Tongue (tissue), 2 donors: Measurements from ENCODE around the gene HSP90AA1. TPM values are rescaled to one million over a fixed set of nuclear protein-coding genes. Genes with fewer than 3 reads are reported as not detected.
"Not testable (repeated sequence)": the region's sequence is repeated elsewhere in the genome, so short reads cannot be mapped to it uniquely, and the experiment has no call there.

ENCODE experiments used
- DNase-seq: peaks from one replicate; pipeline ENCODE4 v3.0.0-alpha.2; 2015
- total RNA-seq: library from RNA; depleted of rRNA; stranded (reverse); fragments of >200 nt; gene quantifications from one replicate; pipeline ENCODE4 v1.2.3, GENCODE V29; 2014

HSP90AA1 gene
- 673 TPM for total RNA-seq

DNA sequence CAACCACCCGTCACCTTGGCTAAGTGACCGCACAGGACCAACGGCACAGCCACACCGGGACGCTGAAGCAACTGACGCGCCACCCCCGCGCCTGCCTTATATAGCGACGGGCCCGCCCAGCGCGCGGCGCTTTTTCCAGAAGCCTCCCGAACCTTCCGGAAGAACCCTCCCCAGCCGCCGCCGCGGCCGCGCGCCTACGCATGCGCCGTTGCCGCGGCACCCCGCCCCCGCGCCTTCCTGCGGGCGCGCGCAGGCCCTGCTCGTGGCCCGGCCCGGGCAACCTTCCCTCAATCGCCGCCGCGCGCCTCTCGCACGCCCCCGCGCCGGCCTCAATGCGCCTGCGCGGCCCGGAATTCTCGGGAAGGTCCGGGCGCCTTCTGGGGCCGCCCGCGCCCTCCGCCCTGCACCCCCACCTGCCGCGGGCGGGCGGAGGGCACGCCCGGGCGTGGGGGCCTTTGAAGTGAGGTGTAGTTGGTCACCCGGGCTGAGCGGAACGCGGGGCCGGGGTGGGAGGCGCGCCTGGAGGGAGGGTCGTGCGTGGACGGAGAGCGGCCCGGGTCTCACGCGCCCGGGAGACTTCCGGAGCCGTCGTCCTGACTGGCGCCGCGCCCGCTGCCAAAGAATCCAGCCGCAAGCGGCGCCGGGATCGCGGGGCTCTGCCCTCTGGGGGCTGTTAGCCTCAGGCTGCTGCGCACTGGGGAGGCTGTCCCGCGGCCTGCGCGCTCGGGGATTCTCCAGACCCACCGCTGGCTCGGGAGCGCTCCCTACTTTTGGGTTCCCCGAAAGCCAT lies at the start of gene HSP90AA1:
TSS of gene HSP90AA1 (minus strand) at position 73 of the 790 bp plus-strand sequence. CDS start 666 bp downstream, outside the sequence.
- peak; percentile 97 for DNase-seq

GRCh38 chr14:102135456-102135855 lies 48.6 kb upstream of the HSP90AA1 start:
- DNase-seq = not testable (repeated sequence)

GRCh38 chr14:102134719-102135118 lies 47.9 kb upstream of the HSP90AA1 start:
- DNase-seq = not testable (repeated sequence)

DNA sequence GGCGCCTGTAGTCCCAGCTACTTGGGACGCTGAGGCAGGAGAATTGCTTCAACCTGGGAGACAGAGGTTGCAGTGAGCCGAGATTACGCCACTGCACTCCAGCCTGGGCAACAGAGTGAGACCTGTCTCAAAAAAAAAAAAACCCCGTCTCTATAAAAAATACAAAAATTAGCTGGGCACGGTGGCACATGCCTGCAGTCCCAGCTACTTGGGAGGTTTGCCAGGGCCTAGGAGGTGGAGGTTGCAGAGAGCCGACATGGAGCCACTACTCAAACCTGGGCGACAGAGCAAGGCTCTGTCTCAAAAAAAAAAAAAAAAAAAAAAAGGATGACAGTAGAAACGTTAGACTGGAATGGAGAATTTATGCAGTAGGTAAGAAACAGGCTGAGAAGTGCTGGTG lies 47.2 kb upstream of the HSP90AA1 start:
- not testable (repeated sequence) for DNase-seq

- no peak for DNase-seq
Observed at GRCh38 chr14:102131741-102132140, 44.9 kb upstream of the HSP90AA1 start.

DNA sequence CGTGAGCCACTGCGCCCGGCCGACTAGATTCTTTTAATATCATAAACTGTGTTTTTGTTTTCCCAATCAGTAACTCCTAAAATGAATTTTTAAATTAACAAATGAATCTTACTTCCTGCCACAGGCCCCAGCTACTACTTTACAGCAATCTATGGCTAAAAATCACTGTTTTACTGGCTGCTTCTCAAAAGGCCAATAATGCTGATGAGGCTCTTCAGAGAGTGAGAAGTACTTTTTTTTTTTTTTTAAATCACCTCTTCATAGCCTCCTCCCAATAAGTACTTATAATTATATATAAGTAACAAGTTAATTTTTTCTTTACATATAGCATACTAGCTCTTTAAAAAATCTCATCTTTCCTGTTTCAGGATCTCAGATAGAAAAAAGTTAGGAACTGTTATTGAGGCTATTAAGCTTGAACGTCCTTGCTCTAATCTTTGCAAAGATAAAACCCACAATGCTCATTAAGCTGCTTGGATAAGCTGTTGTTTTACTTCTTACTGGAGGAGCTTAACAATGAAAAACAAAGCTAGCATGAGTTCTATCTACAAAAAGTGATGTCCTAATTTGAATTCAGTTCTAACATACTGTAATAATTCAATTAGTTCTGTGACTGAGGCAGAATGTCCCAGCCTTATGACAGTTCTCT lies 40.1 kb upstream of the HSP90AA1 start:
- DNase-seq = no peak

GRCh38 chr14:102125546-102125945 lies 38.7 kb upstream of the HSP90AA1 start:
- DNase-seq = no peak

DNA sequence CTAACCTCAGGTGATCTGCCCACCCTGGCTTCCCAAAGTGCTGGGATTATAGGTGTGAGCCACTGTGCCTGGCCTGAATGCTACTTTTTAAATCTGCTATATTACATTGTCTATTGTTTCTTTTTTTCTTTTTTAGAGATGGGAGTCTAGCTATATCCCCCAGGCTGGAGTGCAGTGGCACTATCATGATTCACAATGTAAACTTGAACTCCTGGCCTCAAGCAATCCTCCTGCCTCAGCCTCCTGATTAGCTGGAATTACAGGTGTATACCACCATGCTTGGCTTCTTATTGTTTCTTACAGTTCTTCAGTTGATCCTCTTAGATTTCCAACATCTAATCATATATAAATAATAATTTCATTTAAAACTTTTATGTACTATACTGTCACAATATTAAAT lies 37.6 kb upstream of the HSP90AA1 start:
- no peak for DNase-seq

DNA sequence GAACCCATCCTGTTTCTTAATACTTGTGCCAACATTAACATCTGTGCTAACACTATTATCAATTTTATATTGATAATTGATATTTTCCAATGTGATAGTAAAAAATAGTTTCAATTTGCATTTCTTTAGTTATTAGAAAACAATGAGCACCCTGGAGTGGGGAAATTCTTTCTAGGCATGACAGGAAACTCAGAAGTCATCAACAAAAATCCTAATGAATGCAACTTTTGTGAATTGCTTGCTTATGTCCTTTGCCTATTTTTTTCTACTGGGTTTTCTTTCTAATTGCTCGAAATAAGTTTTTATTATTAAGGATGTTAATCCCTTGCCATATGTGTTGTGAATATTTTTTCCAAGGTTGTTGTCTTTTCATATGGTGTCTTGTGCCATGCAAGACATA lies 34.7 kb upstream of the HSP90AA1 start:
- no peak for DNase-seq

GRCh38 chr14:102120888-102121287 lies 34.0 kb upstream of the HSP90AA1 start:
- no peak for DNase-seq

GRCh38 chr14:102117852-102118251 lies 31.0 kb upstream of the HSP90AA1 start:
- DNase-seq = no peak

GRCh38 chr14:102116361-102117180 lies 29.7 kb upstream of the HSP90AA1 start:
- no peak for DNase-seq

DNA sequence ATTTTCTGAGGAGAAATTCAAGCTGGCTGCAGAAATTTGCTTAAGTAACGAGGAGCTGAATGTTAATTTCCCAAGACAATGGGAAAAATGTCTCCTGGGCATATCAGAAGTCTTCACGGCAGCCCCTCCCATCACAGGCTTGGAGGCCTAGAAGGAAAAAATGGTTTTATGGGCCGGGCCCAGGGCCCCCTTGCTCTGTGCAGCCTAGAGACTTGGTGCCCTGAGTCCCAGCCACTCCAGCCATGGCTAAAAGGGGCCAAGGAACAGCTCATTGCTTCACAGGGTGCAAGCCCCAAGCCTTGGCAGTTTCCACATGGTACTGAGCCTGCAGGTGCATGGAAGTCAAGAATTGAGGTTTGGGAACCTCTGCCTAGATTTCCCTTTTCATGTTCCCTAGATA lies 24.3 kb upstream of the HSP90AA1 start:
- no peak for DNase-seq

DNA sequence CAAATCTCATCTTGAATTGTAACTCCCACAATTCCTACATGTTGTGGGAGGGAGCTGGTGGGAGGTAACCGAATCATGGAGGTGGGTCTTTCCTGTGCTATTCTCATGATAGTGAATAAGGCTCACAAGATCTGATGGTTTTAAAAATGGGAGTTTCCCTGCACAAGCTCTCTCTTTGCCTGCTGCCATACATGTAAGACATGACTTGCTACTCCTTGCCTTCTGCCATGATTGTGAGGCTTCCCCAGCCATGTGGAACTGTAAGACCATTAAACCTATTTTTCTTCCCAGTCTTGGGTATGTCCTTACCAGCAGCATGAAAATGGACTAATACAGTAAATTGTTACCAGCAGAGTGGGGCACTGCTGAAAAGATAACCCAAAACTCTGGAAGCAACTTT lies 22.5 kb upstream of the HSP90AA1 start:
- not testable (repeated sequence) for DNase-seq

GRCh38 chr14:102105369-102105768 lies 18.5 kb upstream of the HSP90AA1 start:
- DNase-seq = no peak

GRCh38 chr14:102103062-102103695 lies 16.3 kb upstream of the HSP90AA1 start:
- DNase-seq = no peak

DNA sequence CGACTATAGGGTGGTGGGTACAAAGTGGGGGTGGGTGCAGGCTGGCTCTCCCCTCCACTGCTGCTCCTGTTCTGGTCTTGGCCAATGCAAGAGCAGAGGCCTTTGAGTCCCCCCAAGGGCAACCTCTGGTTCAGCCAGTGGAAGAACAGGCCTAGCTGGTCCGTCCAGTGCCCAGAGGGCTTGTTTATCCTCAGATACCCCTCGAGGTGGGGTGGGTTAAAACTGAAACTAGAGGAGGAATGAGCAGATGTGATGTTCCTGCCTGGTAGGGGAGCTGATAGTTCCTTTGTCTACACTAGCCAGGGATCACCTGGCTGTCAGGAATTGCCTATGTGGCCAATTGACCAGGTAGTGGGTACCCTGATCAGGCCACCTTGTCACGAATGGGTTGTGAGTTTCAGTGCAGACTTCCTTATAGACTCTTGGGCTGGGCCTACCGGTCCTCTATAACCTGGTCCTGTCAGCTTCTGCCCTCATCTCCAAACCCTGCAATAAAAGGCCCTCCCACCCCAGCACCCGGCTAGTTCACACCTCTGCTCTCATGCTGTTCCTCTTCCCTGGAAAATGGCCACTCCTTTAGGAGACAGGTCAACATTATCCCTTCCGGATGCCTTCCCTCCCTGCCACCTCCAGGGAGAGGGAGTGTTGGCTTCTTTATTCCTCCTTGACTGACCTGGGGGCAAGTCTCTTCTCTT lies 10.7 kb upstream of the HSP90AA1 start:
- DNase-seq = no peak

DNA sequence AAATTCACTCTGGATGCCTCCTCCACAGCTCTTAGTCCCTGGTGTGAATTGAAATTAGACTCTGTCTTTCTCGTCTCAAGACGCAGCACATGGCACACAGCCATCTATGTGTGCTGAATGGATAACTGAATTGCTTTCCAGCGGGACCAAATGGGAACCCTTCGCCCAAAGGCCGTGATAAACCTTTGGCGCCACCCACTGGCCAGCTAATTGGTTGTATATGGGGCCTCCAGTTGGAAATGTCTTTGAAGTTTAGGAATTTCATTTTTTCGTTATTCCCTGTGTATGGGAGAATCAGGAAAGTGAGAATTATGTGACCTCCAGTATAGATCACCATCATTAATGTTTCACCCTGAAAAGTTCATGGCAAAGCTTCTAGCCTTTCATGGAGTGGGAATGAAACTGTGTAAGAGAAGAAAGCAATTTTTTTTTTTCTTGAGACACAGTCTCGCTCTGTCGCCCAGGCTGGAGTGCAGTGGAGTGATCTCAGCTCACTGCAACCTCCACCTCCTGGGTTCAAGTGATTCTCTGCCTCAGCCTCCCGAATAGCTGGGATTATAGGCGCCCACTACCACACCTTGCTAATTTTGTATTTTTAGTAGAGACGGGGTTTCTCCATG lies 9.8 kb upstream of the HSP90AA1 start:
- peak; percentile 93 for DNase-seq

DNA sequence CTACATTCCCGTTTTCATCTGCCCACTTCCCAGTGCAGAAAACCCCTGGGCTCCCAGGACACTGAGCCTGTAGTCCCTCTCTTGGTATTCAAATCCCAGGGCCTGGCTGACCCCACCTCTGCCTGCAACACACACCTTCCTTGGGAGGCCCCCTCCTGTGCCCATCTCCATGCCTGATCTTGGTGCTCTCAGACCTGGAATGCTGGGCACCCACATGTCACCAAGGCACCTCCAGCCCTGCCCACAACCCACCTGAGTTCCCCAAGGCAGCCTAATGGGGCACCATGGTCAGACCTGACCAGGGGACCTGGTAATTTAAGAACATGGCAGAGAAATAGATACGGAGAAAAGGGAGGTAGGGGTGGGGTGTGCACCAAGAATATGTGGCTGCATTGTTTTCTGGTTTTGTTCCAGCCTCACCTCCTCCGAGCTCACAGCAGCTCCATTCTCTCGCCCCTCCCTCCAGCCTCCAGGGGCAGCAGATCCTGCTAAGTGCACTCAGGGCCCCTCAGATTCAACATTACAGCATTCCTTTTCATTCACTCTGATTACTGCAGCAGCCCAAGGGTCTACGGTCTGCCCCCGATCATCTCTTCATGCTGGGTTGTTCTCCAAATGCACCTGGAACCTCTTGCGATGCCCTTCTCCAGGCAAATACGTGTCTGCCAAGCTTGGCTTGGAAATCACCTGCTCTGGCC lies 9.2 kb upstream of the HSP90AA1 start:
- DNase-seq = no peak

DNA sequence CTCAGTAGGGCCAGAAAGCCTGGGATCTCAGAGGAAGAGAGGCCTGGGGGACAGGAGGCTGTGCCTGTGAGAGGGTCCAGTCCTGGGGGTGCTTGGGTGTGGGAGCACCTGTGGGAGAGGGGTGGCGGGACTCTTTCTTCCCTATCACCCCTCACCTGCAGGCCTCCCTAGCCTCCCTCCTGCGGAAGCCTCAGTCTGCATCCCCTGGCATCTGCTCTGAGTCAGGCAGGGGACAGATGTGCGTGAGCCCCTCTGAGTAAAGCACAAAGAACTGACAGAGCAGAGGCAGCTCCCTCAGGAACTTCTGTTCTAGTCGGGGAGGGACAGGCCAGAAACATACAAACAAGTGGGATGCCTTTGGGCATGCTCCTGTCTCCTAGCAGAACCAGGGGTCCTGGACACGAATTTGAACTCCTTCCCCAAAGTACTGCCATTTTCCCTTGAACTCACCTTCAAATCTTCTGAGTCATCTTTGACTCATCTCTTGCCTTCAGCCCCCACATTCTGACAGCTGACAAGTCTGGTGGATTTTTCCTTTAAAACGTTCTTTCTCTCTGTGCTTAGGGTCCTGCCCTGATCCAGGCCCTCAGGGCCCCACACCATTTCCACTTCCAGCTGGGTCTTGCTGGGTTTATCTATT lies 8.5 kb upstream of the HSP90AA1 start:
- no peak for DNase-seq
